Neural cell (in vitro differentiated cells): ENCODE measurements around the gene ARHGEF10L. TPM values are rescaled to one million over a fixed set of nuclear protein-coding genes. Genes with fewer than 3 reads are reported as not detected.

ENCODE experiments used
- H2AFZ ChIP-seq: fragments of 200-600, 300-800 bp; sonication (generic), shearing (Covaris generic); 2 replicates; pipeline ENCODE4 v1.6.0; 2014; ENCODE audit warnings: low read depth, mild to moderate bottlenecking, antibody characterized with exemption, low read length, moderate library complexity
- H3F3A ChIP-seq: fragments of 200-600 bp; shearing (Covaris generic); 2 replicates; pipeline ENCODE4 v1.6.1; 2016; ENCODE audit warnings: mild to moderate bottlenecking, moderate library complexity, mixed read lengths, antibody characterized with exemption, low read length; ENCODE audit not compliant: insufficient read depth, poor library complexity, severe bottlenecking
- H3K27ac ChIP-seq: fragments of 200-600, 300-800 bp; sonication (generic), shearing (Covaris generic); 2 replicates; pipeline ENCODE4 v1.5.1; 2014; ENCODE audit warnings: mild to moderate bottlenecking, low read length, moderate library complexity
- H3K27me3 ChIP-seq: fragments of 300-800, 200-600 bp; sonication (generic), shearing (Covaris generic); 2 replicates; pipeline ENCODE4 v1.6.0; 2014; ENCODE audit warnings: mild to moderate bottlenecking, low read depth, low read length, moderate library complexity; ENCODE audit not compliant: insufficient read depth
- H3K36me3 ChIP-seq: fragments of 300-800, 200-600 bp; sonication (generic), shearing (Covaris generic); 2 replicates; pipeline ENCODE4 v1.5.1; 2014; ENCODE audit warnings: mild to moderate bottlenecking, antibody characterized with exemption, low read length, moderate library complexity; ENCODE audit not compliant: insufficient read depth
- H3K4me2 ChIP-seq: fragments of 300-800, 200-600 bp; sonication (generic), shearing (Covaris generic); 2 replicates; pipeline ENCODE4 v1.6.0; 2014; ENCODE audit warnings: mild to moderate bottlenecking, low read length
- H3K4me3 ChIP-seq: fragments of 300-800, 200-600 bp; sonication (generic), shearing (Covaris generic); 2 replicates; pipeline ENCODE4 v1.5.1; 2014; ENCODE audit warnings: mild to moderate bottlenecking, low read length, moderate library complexity
- H3K79me2 ChIP-seq: fragments of 200-600 bp; shearing (Covaris generic); replicated peaks from 2 replicates; pipeline ENCODE4 v1.6.0; 2014; ENCODE audit warnings: mild to moderate bottlenecking, low read length, moderate library complexity; ENCODE audit not compliant: insufficient read depth
- H3K9ac ChIP-seq: fragments of 300-800, 200-600 bp; sonication (generic), shearing (Covaris generic); 2 replicates; pipeline ENCODE4 v1.6.1; 2016; ENCODE audit warnings: mild to moderate bottlenecking, low read length, mixed read lengths
- H3K9me2 ChIP-seq: fragments of 200-600 bp; shearing (Covaris generic); 2 replicates; pipeline ENCODE4 v1.6.1; 2016; ENCODE audit warnings: mild to moderate bottlenecking, low read length, mixed read lengths; ENCODE audit not compliant: insufficient read depth
- H3K9me3 ChIP-seq: fragments of 200-600, 300-800 bp; sonication (generic), shearing (Covaris generic); 2 replicates; pipeline ENCODE4 v1.6.1; 2016; ENCODE audit warnings: mild to moderate bottlenecking, mixed run types, low read length, moderate library complexity, mixed read lengths
- H4K20me1 ChIP-seq: fragments of 200-600 bp; shearing (Covaris generic); 2 replicates; pipeline ENCODE4 v1.6.1; 2016; ENCODE audit warnings: mild to moderate bottlenecking, mixed run types; ENCODE audit not compliant: insufficient read depth
- EP300 ChIP-seq: fragments of 450-650 bp; conservative IDR thresholded peaks from 2 replicates; pipeline ENCODE4 v1.6.1; 2014; ENCODE audit warnings: antibody characterized with exemption, mild to moderate bottlenecking, moderate library complexity; ENCODE audit not compliant: poor library complexity, severe bottlenecking
- EZH2 ChIP-seq: fragments of 200-600, 300-800 bp; shearing (Covaris generic), sonication (generic); IDR thresholded peaks from 2 replicates; pipeline ENCODE4 v1.6.1; 2014; ENCODE audit warnings: antibody characterized with exemption, low read length, borderline replicate concordance, mild to moderate bottlenecking; ENCODE audit not compliant: insufficient read depth, poor library complexity, severe bottlenecking
- MXI1 ChIP-seq: fragments of 450-650 bp; conservative IDR thresholded peaks from 2 replicates; pipeline ENCODE4 v1.6.1; 2014; ENCODE audit warnings: antibody characterized with exemption, mild to moderate bottlenecking; ENCODE audit not compliant: poor library complexity, severe bottlenecking
- POLR2AphosphoS5 ChIP-seq: IDR thresholded peaks from 2 replicates; pipeline ENCODE4 v1.6.1; 2012
- RAD21 ChIP-seq: fragments of 450-650 bp; conservative IDR thresholded peaks from 2 replicates; pipeline ENCODE4 v1.6.1; 2014; ENCODE audit warnings: antibody characterized with exemption, mild to moderate bottlenecking, moderate library complexity
- SMC3 ChIP-seq: fragments of 450-650 bp; conservative IDR thresholded peaks from 2 replicates; pipeline ENCODE4 v1.6.1; 2014; ENCODE audit warnings: antibody characterized with exemption, mild to moderate bottlenecking, moderate library complexity; ENCODE audit not compliant: poor library complexity
- TAF1 ChIP-seq: IDR thresholded peaks from 2 replicates; pipeline ENCODE4 v1.6.1; 2012; ENCODE audit warnings: low read depth
- polyA plus RNA-seq: library from polyadenylated mRNA; depleted of rRNA; stranded (reverse); fragments of >200 nt; gene quantifications from 2 replicates; pipeline ENCODE4 v1.2.3, GENCODE V29; 2014
- TF ChIP-seq, protein P1 (sequence below): IDR thresholded peaks from 2 replicates; pipeline ENCODE4 v1.6.1; 2012; ENCODE audit warnings: borderline replicate concordance
- TF ChIP-seq, protein P2 (sequence below): fragments of 450-650 bp; IDR thresholded peaks from 2 replicates; pipeline ENCODE4 v1.5.1; 2014; ENCODE audit warnings: antibody characterized with exemption, mild to moderate bottlenecking, moderate library complexity; ENCODE audit not compliant: poor library complexity, severe bottlenecking

Gene ARHGEF10L
- polyA plus RNA-seq, 1 donor from 2014 or later: 123 TPM

DNA sequence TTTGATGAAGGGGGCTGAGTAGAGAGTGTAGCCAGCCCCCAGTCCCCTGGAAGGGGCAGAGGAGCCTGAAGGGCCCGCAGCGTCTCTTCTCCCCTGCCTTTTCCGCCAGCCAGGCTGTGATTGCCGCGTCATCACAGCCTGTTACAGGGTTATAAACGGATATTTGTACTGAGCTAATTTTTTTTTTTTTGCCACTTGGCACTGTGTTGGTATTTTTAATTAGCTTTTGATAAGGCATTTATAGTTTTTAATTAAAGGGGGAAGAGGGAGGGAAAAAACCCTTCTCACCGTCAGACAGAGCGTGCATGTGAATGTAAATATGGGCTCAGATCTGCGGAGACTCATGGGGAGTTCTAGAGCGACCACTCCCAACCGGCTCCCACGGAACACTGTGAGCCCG lies 117.9 kb downstream of the ARHGEF10L start:
- H3K4me2 ChIP-seq: no peak overlapping the region
- TF ChIP-seq MXI1 (no peak), POLR2AphosphoS5 (no peak), TAF1 (no peak), SMC3 (no peak), EP300 (no peak), EZH2 (no peak), RAD21 (no peak)
- TF ChIP-seq, protein P1, sequence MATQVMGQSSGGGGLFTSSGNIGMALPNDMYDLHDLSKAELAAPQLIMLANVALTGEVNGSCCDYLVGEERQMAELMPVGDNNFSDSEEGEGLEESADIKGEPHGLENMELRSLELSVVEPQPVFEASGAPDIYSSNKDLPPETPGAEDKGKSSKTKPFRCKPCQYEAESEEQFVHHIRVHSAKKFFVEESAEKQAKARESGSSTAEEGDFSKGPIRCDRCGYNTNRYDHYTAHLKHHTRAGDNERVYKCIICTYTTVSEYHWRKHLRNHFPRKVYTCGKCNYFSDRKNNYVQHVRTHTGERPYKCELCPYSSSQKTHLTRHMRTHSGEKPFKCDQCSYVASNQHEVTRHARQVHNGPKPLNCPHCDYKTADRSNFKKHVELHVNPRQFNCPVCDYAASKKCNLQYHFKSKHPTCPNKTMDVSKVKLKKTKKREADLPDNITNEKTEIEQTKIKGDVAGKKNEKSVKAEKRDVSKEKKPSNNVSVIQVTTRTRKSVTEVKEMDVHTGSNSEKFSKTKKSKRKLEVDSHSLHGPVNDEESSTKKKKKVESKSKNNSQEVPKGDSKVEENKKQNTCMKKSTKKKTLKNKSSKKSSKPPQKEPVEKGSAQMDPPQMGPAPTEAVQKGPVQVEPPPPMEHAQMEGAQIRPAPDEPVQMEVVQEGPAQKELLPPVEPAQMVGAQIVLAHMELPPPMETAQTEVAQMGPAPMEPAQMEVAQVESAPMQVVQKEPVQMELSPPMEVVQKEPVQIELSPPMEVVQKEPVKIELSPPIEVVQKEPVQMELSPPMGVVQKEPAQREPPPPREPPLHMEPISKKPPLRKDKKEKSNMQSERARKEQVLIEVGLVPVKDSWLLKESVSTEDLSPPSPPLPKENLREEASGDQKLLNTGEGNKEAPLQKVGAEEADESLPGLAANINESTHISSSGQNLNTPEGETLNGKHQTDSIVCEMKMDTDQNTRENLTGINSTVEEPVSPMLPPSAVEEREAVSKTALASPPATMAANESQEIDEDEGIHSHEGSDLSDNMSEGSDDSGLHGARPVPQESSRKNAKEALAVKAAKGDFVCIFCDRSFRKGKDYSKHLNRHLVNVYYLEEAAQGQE: no peak
- TF ChIP-seq, protein P2, sequence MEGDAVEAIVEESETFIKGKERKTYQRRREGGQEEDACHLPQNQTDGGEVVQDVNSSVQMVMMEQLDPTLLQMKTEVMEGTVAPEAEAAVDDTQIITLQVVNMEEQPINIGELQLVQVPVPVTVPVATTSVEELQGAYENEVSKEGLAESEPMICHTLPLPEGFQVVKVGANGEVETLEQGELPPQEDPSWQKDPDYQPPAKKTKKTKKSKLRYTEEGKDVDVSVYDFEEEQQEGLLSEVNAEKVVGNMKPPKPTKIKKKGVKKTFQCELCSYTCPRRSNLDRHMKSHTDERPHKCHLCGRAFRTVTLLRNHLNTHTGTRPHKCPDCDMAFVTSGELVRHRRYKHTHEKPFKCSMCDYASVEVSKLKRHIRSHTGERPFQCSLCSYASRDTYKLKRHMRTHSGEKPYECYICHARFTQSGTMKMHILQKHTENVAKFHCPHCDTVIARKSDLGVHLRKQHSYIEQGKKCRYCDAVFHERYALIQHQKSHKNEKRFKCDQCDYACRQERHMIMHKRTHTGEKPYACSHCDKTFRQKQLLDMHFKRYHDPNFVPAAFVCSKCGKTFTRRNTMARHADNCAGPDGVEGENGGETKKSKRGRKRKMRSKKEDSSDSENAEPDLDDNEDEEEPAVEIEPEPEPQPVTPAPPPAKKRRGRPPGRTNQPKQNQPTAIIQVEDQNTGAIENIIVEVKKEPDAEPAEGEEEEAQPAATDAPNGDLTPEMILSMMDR: no peak
- H3K9me2 ChIP-seq: no peaks in the 10 kb centered on the region
- no peaks in the 10 kb centered on the region for H4K20me1 ChIP-seq
- H3F3A ChIP-seq: no peaks in the 10 kb centered on the region
- H3K36me3 ChIP-seq: no peaks in the 10 kb centered on the region
- H3K27me3 ChIP-seq: no peaks in the 10 kb centered on the region
- no peaks in the 10 kb centered on the region for H3K79me2 ChIP-seq
- H3K4me3 ChIP-seq: no peak overlapping the region
- H3K27ac ChIP-seq: no peak overlapping the region
- no peak overlapping the region for H2AFZ ChIP-seq
- no peak overlapping the region for H3K9ac ChIP-seq
- no peaks in the 10 kb centered on the region for H3K9me3 ChIP-seq

DNA sequence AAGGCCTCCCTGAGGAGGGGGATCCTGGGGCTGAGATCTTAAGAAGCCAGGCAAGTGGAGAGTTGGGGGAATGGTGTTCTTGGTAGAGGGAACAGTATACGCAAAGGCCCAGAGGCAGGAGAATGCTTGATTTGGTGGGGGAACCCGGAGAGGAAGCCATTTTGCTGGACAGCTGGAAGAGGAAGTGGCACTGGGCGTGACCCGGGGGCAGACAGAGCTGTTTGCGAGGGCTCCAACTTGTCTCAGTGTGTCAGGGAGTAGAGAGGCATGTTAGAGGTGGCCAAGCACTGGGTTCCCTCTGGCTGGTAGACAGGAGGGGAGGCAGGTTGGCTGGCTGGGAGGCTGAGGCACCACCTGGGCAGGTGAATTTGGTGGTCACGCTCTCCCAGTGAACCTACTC lies 119.3 kb downstream of the ARHGEF10L start:
- Histone ChIP-seq H3K36me3 (no peaks in the 10 kb centered on the region), H2AFZ (no peak overlapping the region), H3K27me3 (no peaks in the 10 kb centered on the region), H3K9me2 (no peaks in the 10 kb centered on the region), H4K20me1 (no peaks in the 10 kb centered on the region), H3K9me3 (no peaks in the 10 kb centered on the region), H3K79me2 (no peaks in the 10 kb centered on the region), H3K27ac (no peak overlapping the region), H3K9ac (no peak overlapping the region), H3K4me3 (no peak overlapping the region), H3F3A (no peaks in the 10 kb centered on the region), H3K4me2 (no peak overlapping the region)
- TF ChIP-seq EZH2: no peak
- no peak for TF ChIP-seq SMC3
- no peak for TF ChIP-seq TAF1
- TF ChIP-seq, protein P2: no peak
